GM19463 (cell line): ENCODE data around the gene IL16.
A peak's percentile ranks its signal among the peaks of the same experiment; 100 is the strongest.

ENCODE experiments used
- ATAC-seq: cut with Tn5 transposase; IDR thresholded peaks from one replicate; pipeline ENCODE4 v1.9.1; 2021; ENCODE audit warnings: mild to moderate bottlenecking, moderate library complexity; ENCODE audit not compliant: unreplicated experiment

The IL16 gene

GRCh38 chr15:81273200-81273599 lies 76.5 kb downstream of the IL16 start:
- ATAC-seq, result no peak

GRCh38 chr15:81273855-81274254 lies 77.2 kb downstream of the IL16 start:
- ATAC-seq, result no peak

GRCh38 chr15:81274255-81274654 lies 77.6 kb downstream of the IL16 start:
- ATAC-seq, result no peak

- peak; percentile 90 for ATAC-seq
Observed at GRCh38 chr15:81274931-81275707, 78.4 kb downstream of the IL16 start.

GRCh38 chr15:81275711-81276392 lies 79.2 kb downstream of the IL16 start:
- ATAC-seq, result no peak

GRCh38 chr15:81276967-81277366 lies 80.3 kb downstream of the IL16 start:
- no peak for ATAC-seq

GRCh38 chr15:81277851-81278250 lies 81.2 kb downstream of the IL16 start:
- ATAC-seq, result no peak

- no peak for ATAC-seq
Observed at GRCh38 chr15:81278306-81279029, 81.8 kb downstream of the IL16 start.

GRCh38 chr15:81279621-81280485 lies 83.2 kb downstream of the IL16 start:
- no peak for ATAC-seq

GRCh38 chr15:81280696-81281455 lies 84.2 kb downstream of the IL16 start:
- no peak for ATAC-seq

GRCh38 chr15:81281456-81281735 lies 84.7 kb downstream of the IL16 start:
- ATAC-seq, result no peak

GRCh38 chr15:81281766-81282605 lies 85.3 kb downstream of the IL16 start:
- no peak for ATAC-seq

GRCh38 chr15:81282606-81282895 lies 85.9 kb downstream of the IL16 start:
- no peak for ATAC-seq

GRCh38 chr15:81282911-81283310 lies 86.2 kb downstream of the IL16 start:
- no peak for ATAC-seq

GRCh38 chr15:81284256-81285031 lies 87.8 kb downstream of the IL16 start:
- ATAC-seq, result no peak

GRCh38 chr15:81285461-81285860 lies 88.8 kb downstream of the IL16 start:
- no peak for ATAC-seq

GRCh38 chr15:81286621-81287121 lies 90.0 kb downstream of the IL16 start:
- ATAC-seq, result no peak

GRCh38 chr15:81288040-81288439 lies 91.4 kb downstream of the IL16 start:
- no peak for ATAC-seq

GRCh38 chr15:81288616-81289015 lies 91.9 kb downstream of the IL16 start:
- ATAC-seq, result no peak
